ENCODE results near the gene FBXW8. TPM values are rescaled to one million over a fixed set of nuclear protein-coding genes. Genes with fewer than 3 reads are reported as not detected.

Gene FBXW8
- total and polyA plus RNA-seq, 2 donors from 2014 or later, result 3.3 to 20.3 TPM

DNA sequence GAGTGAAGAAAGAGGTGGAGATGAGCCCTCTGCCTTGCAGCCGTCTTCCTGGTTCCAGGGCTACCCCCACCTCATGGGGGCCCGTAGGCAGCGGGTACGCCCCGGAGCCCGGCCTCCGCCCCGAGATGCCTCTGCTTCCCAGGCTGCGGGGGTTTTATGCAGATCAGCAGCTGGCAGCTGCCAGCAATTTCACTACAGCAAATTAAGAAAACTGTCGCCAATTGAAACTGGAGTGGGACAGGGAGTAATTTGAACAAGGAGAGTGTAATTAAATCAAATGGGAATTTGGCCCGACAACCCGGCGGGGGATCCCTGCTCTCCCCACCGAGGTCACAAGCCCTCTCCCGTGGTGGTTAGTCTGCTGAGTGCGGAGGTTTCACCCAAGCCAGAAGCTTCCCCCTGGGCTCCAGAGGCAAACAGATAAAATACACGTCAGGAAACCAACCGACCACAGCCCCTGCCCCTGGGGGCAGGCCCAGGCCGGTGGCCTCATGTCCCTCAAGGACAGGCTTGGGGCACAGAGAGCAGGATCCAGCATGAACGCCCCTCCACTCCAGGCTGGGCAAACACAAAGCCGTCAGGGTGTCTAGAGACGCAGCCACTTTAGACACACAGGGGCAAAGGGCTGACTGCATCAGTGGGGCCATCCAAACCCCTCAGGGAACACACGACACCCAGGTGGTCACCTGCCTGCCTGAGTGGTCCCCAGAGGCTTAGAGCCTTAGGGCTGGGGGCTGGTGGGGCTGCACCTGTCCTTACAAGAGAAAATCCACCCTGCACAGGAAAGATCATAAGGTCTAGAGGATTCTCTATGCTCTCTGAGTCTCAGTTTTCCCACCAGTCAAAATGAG, 134.6 kb downstream of the FBXW8 start:
- no peak for FAIRE-seq

DNA sequence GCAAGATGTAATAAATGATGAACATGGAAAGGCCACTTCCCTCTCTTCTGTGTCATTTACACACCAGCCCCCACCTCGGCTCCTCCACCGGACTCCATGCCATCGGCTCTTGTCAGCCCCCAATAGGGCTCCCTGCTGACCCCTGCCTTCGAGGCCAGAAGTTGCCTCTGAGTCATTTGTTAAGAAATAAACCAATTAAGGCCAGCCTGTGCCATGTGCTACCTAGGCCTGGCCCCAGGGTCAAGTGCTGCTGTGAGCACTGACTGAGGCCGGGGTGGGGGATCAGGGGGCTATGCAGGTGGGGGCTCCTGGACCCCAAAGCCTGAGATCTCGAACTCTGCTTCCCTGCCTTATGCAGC, 135.2 kb downstream of the FBXW8 start:
- no peak for FAIRE-seq
- Histone ChIP-seq H3K9me3 (ENCODE audit: control insufficient read depth in 2 of 3, insufficient read depth in 1 of 3, low read length in 3 of 3) (no peaks in the 10 kb centered on the region), H3K4me1 (ENCODE audit: control insufficient read depth in 2 of 3, insufficient read depth in 2 of 3, low read depth in 1 of 3, low read length in 3 of 3) (peaks cover 0 to 11% (median 0%) of the 10 kb centered on the region in 3 donors), H3K36me3 (ENCODE audit: control insufficient read depth in 2 of 3, insufficient read depth in 3 of 3, low read length in 3 of 3) (no peaks in the 10 kb centered on the region), H3K27ac (ENCODE audit: low read depth in 2 of 2, low read length in 2 of 2) (no peak overlapping the region), H3K27me3 (ENCODE audit: control insufficient read depth, insufficient read depth, low read length) (no peaks in the 10 kb centered on the region), H3K4me3 (ENCODE audit: low read length in 3 of 3) (no peak overlapping the region), H3K9ac (ENCODE audit: low read length in 3 of 3) (no peak overlapping the region)
- TF ChIP-seq, protein P1, sequence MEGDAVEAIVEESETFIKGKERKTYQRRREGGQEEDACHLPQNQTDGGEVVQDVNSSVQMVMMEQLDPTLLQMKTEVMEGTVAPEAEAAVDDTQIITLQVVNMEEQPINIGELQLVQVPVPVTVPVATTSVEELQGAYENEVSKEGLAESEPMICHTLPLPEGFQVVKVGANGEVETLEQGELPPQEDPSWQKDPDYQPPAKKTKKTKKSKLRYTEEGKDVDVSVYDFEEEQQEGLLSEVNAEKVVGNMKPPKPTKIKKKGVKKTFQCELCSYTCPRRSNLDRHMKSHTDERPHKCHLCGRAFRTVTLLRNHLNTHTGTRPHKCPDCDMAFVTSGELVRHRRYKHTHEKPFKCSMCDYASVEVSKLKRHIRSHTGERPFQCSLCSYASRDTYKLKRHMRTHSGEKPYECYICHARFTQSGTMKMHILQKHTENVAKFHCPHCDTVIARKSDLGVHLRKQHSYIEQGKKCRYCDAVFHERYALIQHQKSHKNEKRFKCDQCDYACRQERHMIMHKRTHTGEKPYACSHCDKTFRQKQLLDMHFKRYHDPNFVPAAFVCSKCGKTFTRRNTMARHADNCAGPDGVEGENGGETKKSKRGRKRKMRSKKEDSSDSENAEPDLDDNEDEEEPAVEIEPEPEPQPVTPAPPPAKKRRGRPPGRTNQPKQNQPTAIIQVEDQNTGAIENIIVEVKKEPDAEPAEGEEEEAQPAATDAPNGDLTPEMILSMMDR (IDR thresholded peaks at IDR 0.05; ENCODE audit: borderline replicate concordance, extremely low read depth, insufficient read depth), result no peak
- no peak for DNase-seq
- intact Hi-C loops (cut with DNase I), result no loop called here

More for the DNA sequence above, 134.6 kb downstream of the FBXW8 start:
- peak in 3 of 5 donors; percentile 71 to 74 (median 71) for DNase-seq
- Histone ChIP-seq H3K4me1 (ENCODE audit: control insufficient read depth in 2 of 3, insufficient read depth in 2 of 3, low read depth in 1 of 3, low read length in 3 of 3) (peaks cover 0 to 11% (median 0%) of the 10 kb centered on the region in 3 donors), H3K36me3 (ENCODE audit: control insufficient read depth in 2 of 3, insufficient read depth in 3 of 3, low read length in 3 of 3) (no peaks in the 10 kb centered on the region), H3K4me3 (ENCODE audit: low read length in 3 of 3) (no peak overlapping the region), H3K9me3 (ENCODE audit: control insufficient read depth in 2 of 3, insufficient read depth in 1 of 3, low read length in 3 of 3) (no peaks in the 10 kb centered on the region), H3K9ac (ENCODE audit: low read length in 3 of 3) (no peak overlapping the region), H3K27me3 (ENCODE audit: control insufficient read depth, insufficient read depth, low read length) (no peaks in the 10 kb centered on the region), H3K27ac (ENCODE audit: low read depth in 2 of 2, low read length in 2 of 2) (no peak overlapping the region)
- TF ChIP-seq, protein P1 (IDR thresholded peaks at IDR 0.05; ENCODE audit: borderline replicate concordance, extremely low read depth, insufficient read depth), result no peak
- intact Hi-C loops (cut with DNase I), result no loop called here

DNA sequence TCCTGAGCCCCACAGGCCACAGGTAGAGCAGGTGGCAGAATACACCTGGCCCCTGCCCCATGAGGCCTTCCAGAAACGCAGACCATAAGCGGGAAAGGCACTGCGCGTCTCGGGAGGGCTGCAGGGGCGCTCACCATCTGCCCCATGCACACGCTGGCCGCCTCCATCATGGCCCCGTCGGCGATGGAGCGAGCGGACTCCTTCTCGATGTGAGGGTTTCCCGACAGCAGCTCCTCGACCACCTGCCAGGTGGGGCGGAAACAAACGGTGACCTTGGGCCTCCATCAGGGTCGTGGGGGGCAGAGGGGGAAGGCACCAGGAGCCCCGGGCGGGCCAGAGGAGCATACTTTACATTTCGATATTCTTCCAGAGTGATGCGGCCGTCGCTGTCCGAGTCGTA, 135.7 kb downstream of the FBXW8 start:
- DNase-seq (no peak), FAIRE-seq (no peak)
- H3K4me3 ChIP-seq (ENCODE audit: low read length in 3 of 3), result no peak overlapping the region
- H3K27ac ChIP-seq (ENCODE audit: low read depth in 2 of 2, low read length in 2 of 2), result no peak overlapping the region
- H3K4me1 ChIP-seq (ENCODE audit: control insufficient read depth in 2 of 3, insufficient read depth in 2 of 3, low read depth in 1 of 3, low read length in 3 of 3), result peaks cover 0 to 11% (median 0%) of the 10 kb centered on the region in 3 donors
- no peaks in the 10 kb centered on the region for H3K36me3 ChIP-seq (ENCODE audit: control insufficient read depth in 2 of 3, insufficient read depth in 3 of 3, low read length in 3 of 3)
- H3K9me3 ChIP-seq (ENCODE audit: control insufficient read depth in 2 of 3, insufficient read depth in 1 of 3, low read length in 3 of 3), result no peaks in the 10 kb centered on the region
- intact Hi-C loops (cut with DNase I), result no loop called here
- H3K9ac ChIP-seq (ENCODE audit: low read length in 3 of 3), result no peak overlapping the region
- TF ChIP-seq, protein P1 (IDR thresholded peaks at IDR 0.05; ENCODE audit: borderline replicate concordance, extremely low read depth, insufficient read depth), result no peak
- H3K27me3 ChIP-seq (ENCODE audit: control insufficient read depth, insufficient read depth, low read length), result no peaks in the 10 kb centered on the region

All from kidney (tissue), 14 donors.